ENCODE results near the gene GLYATL3. TPM values are rescaled to one million over a fixed set of nuclear protein-coding genes. Genes with fewer than 3 reads are reported as not detected.

The GLYATL3 gene
- total RNA-seq, 2 donors from 2014 or later: not detected

GRCh38 chr6:49565855-49566254 is 66.1 kb downstream of the GLYATL3 start:
- DNase-seq (ENCODE audit: low spot score): peak; percentile 63
- intact Hi-C loops (cut with DNase I): no loop called here

GRCh38 chr6:49570474-49571079 is 70.9 kb downstream of the GLYATL3 start:
- intact Hi-C loops (cut with DNase I): no loop called here
- DNase-seq (ENCODE audit: low spot score): no peak

GRCh38 chr6:49576618-49577017 is 76.9 kb downstream of the GLYATL3 start:
- intact Hi-C loops (cut with DNase I): no loop called here
- DNase-seq (ENCODE audit: low spot score): no peak

Other genes with a start within 250 kb of the GLYATL3 start
- gene MMUT, start 36.7 kb upstream of the GLYATL3 start, total RNA-seq: 10 to 100 TPM; 18.8 to 19.0 TPM
- 1 to 10 TPM; 4.8 to 5.2 TPM for gene CENPQ, start 36.6 kb upstream of the GLYATL3 start, total RNA-seq
- 1 to 10 TPM; 1.6 to 1.7 TPM for gene C6orf141, start 50.7 kb downstream of the GLYATL3 start, total RNA-seq
- gene RHAG, start 136.9 kb downstream of the GLYATL3 start, total RNA-seq: under 1 TPM in 1 of 2 donors, not detected in 1; 0.28 TPM
- gene CRISP2, start 213.6 kb downstream of the GLYATL3 start, total RNA-seq: not detected
- under 1 TPM; 0.10 to 0.19 TPM for gene CRISP3, start 244.5 kb downstream of the GLYATL3 start, total RNA-seq

All from posterior vena cava (tissue), 2 donors.